OCI-LY7 (cell line): Measurements from ENCODE around the gene CCR5. TPM values are rescaled to one million over a fixed set of nuclear protein-coding genes. Genes with fewer than 3 reads are reported as not detected.

Source experiments
- BruUV-seq: library from RNA; stranded (reverse); fragments of 400-500 nt; replicated peaks from 2 replicates; lab custom pipeline; 2021; lab: Mats Ljungman, UMichigan
- CTCF ChIA-PET: fragments of 300-600 bp; sonication (Branson Sonifier 250); formaldehyde crosslinking; loops from one replicate; lab custom pipeline; 2022; ENCODE audit warnings: antibody characterized with exemption; ENCODE audit not compliant: unreplicated experiment; lab: Charles Lee
- POLR2A ChIA-PET: fragments of 300-600 bp; sonication (Branson Sonifier 250); formaldehyde crosslinking; loops from one replicate; lab custom pipeline; 2022; ENCODE audit warnings: antibody characterized with exemption; lab: Charles Lee
- DNase-seq: peaks from one replicate; pipeline ENCODE4 v3.0.0-alpha.2; 2015; ENCODE audit warnings: low spot score
- H2AFZ ChIP-seq: fragments of 200-600 bp; sonication (generic), shearing (Covaris generic); 2 replicates; pipeline ENCODE4 v1.6.1; 2014; ENCODE audit warnings: mild to moderate bottlenecking, antibody characterized with exemption, low read length, moderate library complexity
- H3K27ac ChIP-seq: fragments of 200-600 bp; sonication (generic); 2 replicates; pipeline ENCODE4 v1.5.1; 2014; ENCODE audit warnings: mixed run types, low read depth, mild to moderate bottlenecking, moderate library complexity, low read length, inconsistent platforms; ENCODE audit not compliant: poor library complexity, severe bottlenecking
- H3K36me3 ChIP-seq: fragments of 200-600 bp; sonication (generic); 2 replicates; pipeline ENCODE4 v1.6.1; 2014; ENCODE audit warnings: mild to moderate bottlenecking, antibody characterized with exemption, low read length, moderate library complexity, mixed read lengths; ENCODE audit not compliant: insufficient read depth
- H3K4me1 ChIP-seq: fragments of 200-600 bp; sonication (generic); 2 replicates; pipeline ENCODE4 v1.5.1; 2014; ENCODE audit warnings: mild to moderate bottlenecking, low read length; ENCODE audit not compliant: insufficient read depth, poor library complexity, severe bottlenecking
- H3K4me2 ChIP-seq: fragments of 200-600 bp; sonication (generic); 2 replicates; pipeline ENCODE4 v1.6.1; 2014; ENCODE audit warnings: mild to moderate bottlenecking, low read length
- H3K4me3 ChIP-seq: fragments of 200-600 bp; sonication (generic); 2 replicates; pipeline ENCODE4 v1.5.1; 2014; ENCODE audit warnings: mild to moderate bottlenecking, low read depth, low read length; ENCODE audit not compliant: poor library complexity, severe bottlenecking
- H3K79me2 ChIP-seq: fragments of 200-600 bp; sonication (generic); 2 replicates; pipeline ENCODE4 v1.6.1; 2016; ENCODE audit warnings: low read depth, mild to moderate bottlenecking, low read length, moderate library complexity, mixed read lengths; ENCODE audit not compliant: insufficient read depth
- H3K9me2 ChIP-seq: fragments of 200-600 bp; sonication (generic); 2 replicates; pipeline ENCODE4 v1.6.1; 2016; ENCODE audit warnings: mild to moderate bottlenecking, low read length, mixed read lengths; ENCODE audit not compliant: insufficient read depth
- H3K9me3 ChIP-seq: fragments of 200-600 bp; sonication (generic); 2 replicates; pipeline ENCODE4 v1.6.1; 2014; ENCODE audit warnings: mild to moderate bottlenecking, mixed run types, low read length, mixed read lengths
- H4K20me1 ChIP-seq: fragments of 200-600 bp; sonication (generic); 2 replicates; pipeline ENCODE4 v1.6.1; 2014; ENCODE audit warnings: mild to moderate bottlenecking, antibody characterized with exemption, low read length, moderate library complexity, mixed read lengths; ENCODE audit not compliant: insufficient read depth
- EZH2phosphoT487 ChIP-seq: fragments of 200-600 bp; sonication (generic); IDR thresholded peaks from 2 replicates; pipeline ENCODE4 v1.6.1; 2018; ENCODE audit warnings: low read depth, borderline replicate concordance, mild to moderate bottlenecking, mixed run types, antibody characterized with exemption, low read length, moderate library complexity, mixed read lengths
- intact Hi-C: fragments of 100-400 bp; cut with micrococcal nuclease; formaldehyde crosslinking; loops from one replicate; pipeline ENCODE4 v1.10.0; 2022; ENCODE audit not compliant: unreplicated experiment
- total RNA-seq, 2 experiments: library from RNA; depleted of rRNA in 1 of 2; stranded (reverse); fragments of >200 nt in 1 of 2; shearing (Covaris generic) in 1 of 2; gene quantifications; 2 replicates each; pipeline ENCODE4 v1.2.3, GENCODE V29; 2014 to 2022
- TF ChIP-seq, protein P1 (sequence below): fragments of 200-600 bp; sonication (generic); conservative IDR thresholded peaks from 2 replicates; pipeline ENCODE4 v1.5.1; 2014; ENCODE audit warnings: mild to moderate bottlenecking, antibody characterized with exemption, low read length, moderate library complexity, mixed read lengths

Gene CCR5
- total RNA-seq, 2 experiments from 2014 or later = not detected

DNA sequence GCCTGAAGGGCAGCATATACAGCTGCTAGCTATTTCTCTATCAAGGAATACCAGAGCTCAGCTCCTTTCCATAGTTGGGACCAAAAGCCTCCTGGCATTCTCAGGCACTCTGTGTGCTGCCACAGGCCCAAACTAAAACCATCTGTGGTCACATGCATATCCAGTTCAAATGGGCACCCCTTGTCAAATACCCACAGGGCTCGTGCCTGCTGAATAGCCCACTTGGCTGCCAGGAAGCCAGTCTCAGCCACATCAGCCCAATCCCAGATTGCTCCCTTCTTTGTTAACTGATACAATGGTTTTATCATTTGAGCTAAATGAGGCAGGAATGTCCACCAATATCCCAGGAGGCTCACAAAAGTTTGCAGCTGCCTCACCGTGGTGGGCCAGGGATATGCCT is 50.2 kb downstream of the CCR5 start:
- H3K9me2 ChIP-seq = no peaks in the 10 kb centered on the region
- no peak overlapping the region for H2AFZ ChIP-seq
- H4K20me1 ChIP-seq = no peaks in the 10 kb centered on the region
- H3K9me3 ChIP-seq = no peaks in the 10 kb centered on the region
- no peak for DNase-seq
- no peaks in the 10 kb centered on the region for H3K79me2 ChIP-seq
- ChIA-PET POLR2A (no interaction called here), CTCF (no interaction called here)
- H3K4me1 ChIP-seq = peaks cover 14% of the 10 kb centered on the region
- BruUV-seq = no TSS peak
- no peak overlapping the region for H3K4me2 ChIP-seq
- H3K27ac ChIP-seq = no peak overlapping the region
- no peak overlapping the region for H3K4me3 ChIP-seq
- no peaks in the 10 kb centered on the region for H3K36me3 ChIP-seq
- intact Hi-C loops = no loop called here
- no peak for TF ChIP-seq EZH2phosphoT487

GRCh38 chr3:46422617-46423016 is 51.9 kb downstream of the CCR5 start:
- Histone ChIP-seq H3K9me3 (no peaks in the 10 kb centered on the region), H4K20me1 (no peaks in the 10 kb centered on the region), H3K9me2 (no peaks in the 10 kb centered on the region), H3K27ac (no peak overlapping the region), H3K4me3 (no peak overlapping the region), H3K36me3 (no peaks in the 10 kb centered on the region), H3K79me2 (no peaks in the 10 kb centered on the region), H3K4me1 (no peaks in the 10 kb centered on the region), H2AFZ (no peak overlapping the region), H3K4me2 (no peak overlapping the region)
- TF ChIP-seq, protein P1, sequence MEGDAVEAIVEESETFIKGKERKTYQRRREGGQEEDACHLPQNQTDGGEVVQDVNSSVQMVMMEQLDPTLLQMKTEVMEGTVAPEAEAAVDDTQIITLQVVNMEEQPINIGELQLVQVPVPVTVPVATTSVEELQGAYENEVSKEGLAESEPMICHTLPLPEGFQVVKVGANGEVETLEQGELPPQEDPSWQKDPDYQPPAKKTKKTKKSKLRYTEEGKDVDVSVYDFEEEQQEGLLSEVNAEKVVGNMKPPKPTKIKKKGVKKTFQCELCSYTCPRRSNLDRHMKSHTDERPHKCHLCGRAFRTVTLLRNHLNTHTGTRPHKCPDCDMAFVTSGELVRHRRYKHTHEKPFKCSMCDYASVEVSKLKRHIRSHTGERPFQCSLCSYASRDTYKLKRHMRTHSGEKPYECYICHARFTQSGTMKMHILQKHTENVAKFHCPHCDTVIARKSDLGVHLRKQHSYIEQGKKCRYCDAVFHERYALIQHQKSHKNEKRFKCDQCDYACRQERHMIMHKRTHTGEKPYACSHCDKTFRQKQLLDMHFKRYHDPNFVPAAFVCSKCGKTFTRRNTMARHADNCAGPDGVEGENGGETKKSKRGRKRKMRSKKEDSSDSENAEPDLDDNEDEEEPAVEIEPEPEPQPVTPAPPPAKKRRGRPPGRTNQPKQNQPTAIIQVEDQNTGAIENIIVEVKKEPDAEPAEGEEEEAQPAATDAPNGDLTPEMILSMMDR = no peak
- TF ChIP-seq EZH2phosphoT487 = no peak
- ChIA-PET CTCF (no interaction called here), POLR2A (no interaction called here)
- no TSS peak for BruUV-seq
- DNase-seq = no peak
- intact Hi-C loops = no loop called here

- POLR2A ChIA-PET = no interaction called here
- BruUV-seq = no TSS peak
- Histone ChIP-seq H3K27ac (no peak overlapping the region), H3K4me1 (no peaks in the 10 kb centered on the region), H3K36me3 (no peaks in the 10 kb centered on the region), H3K9me2 (no peaks in the 10 kb centered on the region), H3K4me2 (no peak overlapping the region), H3K9me3 (no peaks in the 10 kb centered on the region), H4K20me1 (no peaks in the 10 kb centered on the region), H3K4me3 (no peak overlapping the region), H3K79me2 (no peaks in the 10 kb centered on the region), H2AFZ (no peak overlapping the region)
- CTCF ChIA-PET = no interaction called here
- no peak for DNase-seq
- TF ChIP-seq EZH2phosphoT487 = no peak
- TF ChIP-seq, protein P1 = no peak
- intact Hi-C loops = no loop called here
These were observed 52.8 kb downstream of the CCR5 start for GRCh38 chr3:46423588-46423987.

Other genes with a start within 250 kb of the CCR5 start
- gene CCR1, start 162.6 kb upstream of the CCR5 start, total RNA-seq (2014; rRNA removed; shearing (Covaris generic)) = not detected in 2 replicates
- gene CCR1, start 162.6 kb upstream of the CCR5 start, total RNA-seq (2022) = not detected in 2 replicates
- not detected in 2 replicates for gene CCR3, start 128.5 kb upstream of the CCR5 start, total RNA-seq (2014; rRNA removed; shearing (Covaris generic))
- gene CCR3, start 128.5 kb upstream of the CCR5 start, total RNA-seq (2022) = not detected in 2 replicates
- gene CCR2, start 16.8 kb upstream of the CCR5 start, total RNA-seq (2014; rRNA removed; shearing (Covaris generic)) = not detected in 2 replicates
- not detected in 2 replicates for gene CCR2, start 16.8 kb upstream of the CCR5 start, total RNA-seq (2022)
- 0.41 and 0.88 TPM in 2 replicates for gene CCRL2, start 36.3 kb downstream of the CCR5 start, total RNA-seq (2014; rRNA removed; shearing (Covaris generic))
- gene CCRL2, start 36.3 kb downstream of the CCR5 start, total RNA-seq (2022) = 2.2 and 2.4 TPM in 2 replicates
- 3.7 TPM in 1 of 2 replicates, not detected in the other for gene LTF, start 94.0 kb downstream of the CCR5 start, total RNA-seq (2014; rRNA removed; shearing (Covaris generic))
- gene LTF, start 94.0 kb downstream of the CCR5 start, total RNA-seq (2022) = not detected in 2 replicates
- gene RTP3, start 127.0 kb downstream of the CCR5 start, total RNA-seq (2014; rRNA removed; shearing (Covaris generic)) = 1.3 and 1.4 TPM in 2 replicates
- 0.37 and 0.74 TPM in 2 replicates for gene RTP3, start 127.0 kb downstream of the CCR5 start, total RNA-seq (2022)
- gene LRRC2, start 195.4 kb downstream of the CCR5 start, total RNA-seq (2014; rRNA removed; shearing (Covaris generic)) = 2.0 and 2.4 TPM in 2 replicates
- 1.9 and 2.2 TPM in 2 replicates for gene LRRC2, start 195.4 kb downstream of the CCR5 start, total RNA-seq (2022)
- gene FAM240A, start 241.6 kb downstream of the CCR5 start, total RNA-seq (2014; rRNA removed; shearing (Covaris generic)) = not detected in 2 replicates
- not detected in 2 replicates for gene FAM240A, start 241.6 kb downstream of the CCR5 start, total RNA-seq (2022)